NOMO-1 treated with dmso at 0.1 percent for 144 hours (cell line): ENCODE measurements around the gene KIF11.

Experiments
- DNase-seq: peaks from one replicate; lab custom pipeline; 2025; ENCODE audit not compliant: unreplicated experiment; lab: John Stamatoyannopoulos, UW

Gene KIF11

GRCh38 chr10:92699518-92700381 is 106.8 kb downstream of the KIF11 start:
- DNase-seq: no peak

- DNase-seq: no peak
Measured at GRCh38 chr10:92702301-92702916, 109.5 kb downstream of the KIF11 start.
